MCF 10A (cell line): ENCODE results near the gene LYPD4. TPM values are rescaled to one million over a fixed set of nuclear protein-coding genes. Genes with fewer than 3 reads are reported as not detected.

Source experiments
- BruUV-seq: library from RNA; stranded (reverse); fragments of 400-500 nt; replicated peaks from 2 replicates; lab custom pipeline; 2021; lab: Mats Ljungman, UMichigan
- CTCF ChIA-PET: fragments of 300-600 bp; sonication (Branson Sonifier 250); formaldehyde crosslinking; extraction: SDS; loops from one replicate; lab custom pipeline; 2021; ENCODE audit warnings: antibody characterized with exemption, inconsistent platforms; lab: Yijun Ruan, JAX
- POLR2A ChIA-PET: fragments of 300-600, 350-650 bp; sonication (Branson Sonifier 250); formaldehyde crosslinking; extraction: SDS; loops from one replicate; lab custom pipeline; 2020; ENCODE audit warnings: antibody characterized with exemption, inconsistent platforms; lab: Yijun Ruan, JAX
- DNase-seq: peaks from one replicate; pipeline ENCODE4 v3.0.0-alpha.2; 2018; ENCODE audit not compliant: unreplicated experiment
- H3K27ac Mint-ChIP-seq: one replicate; pipeline ENCODE4 v1.8.0; 2022; ENCODE audit warnings: mild to moderate bottlenecking, low read depth, mixed read lengths; ENCODE audit not compliant: unreplicated experiment
- H3K27me3 Mint-ChIP-seq: one replicate; pipeline ENCODE4 v1.8.0; 2022; ENCODE audit warnings: mixed read lengths; ENCODE audit not compliant: insufficient read depth, unreplicated experiment
- H3K36me3 Mint-ChIP-seq: one replicate; pipeline ENCODE4 v1.8.0; 2022; ENCODE audit warnings: mild to moderate bottlenecking, moderate library complexity, mixed read lengths; ENCODE audit not compliant: insufficient read depth, unreplicated experiment
- H3K4me1 Mint-ChIP-seq: one replicate; pipeline ENCODE4 v1.8.0; 2022; ENCODE audit warnings: mixed read lengths; ENCODE audit not compliant: insufficient read depth, unreplicated experiment
- H3K4me3 Mint-ChIP-seq: one replicate; pipeline ENCODE4 v1.8.0; 2022; ENCODE audit warnings: mild to moderate bottlenecking, moderate library complexity, mixed read lengths; ENCODE audit not compliant: unreplicated experiment
- H3K9me3 Mint-ChIP-seq: one replicate; pipeline ENCODE4 v1.8.0; 2022; ENCODE audit warnings: mixed read lengths; ENCODE audit not compliant: unreplicated experiment
- CTCF ChIP-seq: fragments of 200-600 bp; IDR thresholded peaks from one replicate; pipeline ENCODE4 v1.8.0; 2022; ENCODE audit warnings: antibody characterized with exemption, mild to moderate bottlenecking; ENCODE audit not compliant: unreplicated experiment
- intact Hi-C: fragments of 100-400 bp; cut with micrococcal nuclease; formaldehyde crosslinking; loops from 2 replicates; pipeline ENCODE4 v1.14.1; 2022
- total RNA-seq: library from RNA; stranded (reverse); gene quantifications from 2 replicates; pipeline ENCODE4 v1.2.3, GENCODE V29; 2022

LYPD4 gene
- total RNA-seq, 1 experiment from 2014 or later: not detected

- ChIA-PET CTCF (interaction anchor here (1.0 to 2.7 kb wide), 2 partner anchors 10 to 58 kb away, joined by 4 to 13 read pairs; no protein-coding TSS in a partner anchor), POLR2A (no interaction called here)
- intact Hi-C loops: no loop called here
- TF ChIP-seq CTCF: no peak
- Mint-ChIP-seq H3K9me3 (no peaks in the 10 kb centered on the region), H3K27ac (no peak overlapping the region), H3K4me1 (no peaks in the 10 kb centered on the region), H3K36me3 (no peaks in the 10 kb centered on the region), H3K4me3 (no peak overlapping the region), H3K27me3 (peaks cover 74% of the 10 kb centered on the region)
- DNase-seq: no peak
- BruUV-seq: no TSS peak
Measured at GRCh38 chr19:41802770-41803169, 41.7 kb downstream of the LYPD4 start.

- CTCF ChIA-PET: interaction anchor here (0.6 to 2.7 kb wide), 3 partner anchors 9 to 57 kb away, joined by 3 to 13 read pairs (median 4); no protein-coding TSS in a partner anchor
- Mint-ChIP-seq H3K27ac (no peak overlapping the region), H3K36me3 (no peaks in the 10 kb centered on the region), H3K4me3 (no peak overlapping the region), H3K9me3 (no peaks in the 10 kb centered on the region), H3K4me1 (no peaks in the 10 kb centered on the region), H3K27me3 (peaks cover 72% of the 10 kb centered on the region)
- DNase-seq: no peak
- BruUV-seq: no TSS peak
- POLR2A ChIA-PET: no interaction called here
- intact Hi-C loops: no loop called here
- no peak for TF ChIP-seq CTCF
Measured at GRCh38 chr19:41801792-41802211, 42.7 kb downstream of the LYPD4 start.

DNA sequence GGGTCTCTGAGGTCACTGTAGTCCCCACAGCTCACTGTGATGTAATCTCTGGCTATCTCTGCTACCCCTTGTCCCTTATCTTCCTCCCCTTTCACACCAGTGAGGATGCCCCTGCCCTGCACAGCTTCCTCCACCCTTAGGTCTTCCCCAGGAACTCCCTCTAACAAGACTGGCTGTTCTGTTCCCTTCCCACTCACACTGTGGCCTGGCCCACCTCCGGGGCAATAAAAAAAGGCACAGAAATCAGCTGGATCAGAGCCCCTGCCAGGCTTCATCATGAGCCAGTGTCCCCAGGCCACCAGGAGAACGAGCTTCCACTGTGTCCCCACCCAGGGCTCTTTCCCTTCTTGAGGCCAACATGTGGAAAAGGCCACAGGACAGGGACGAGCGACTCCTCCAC lies 43.5 kb downstream of the LYPD4 start:
- intact Hi-C loops: no loop called here
- Mint-ChIP-seq H3K27me3 (peaks cover 72% of the 10 kb centered on the region), H3K4me3 (no peak overlapping the region), H3K36me3 (no peaks in the 10 kb centered on the region), H3K27ac (no peak overlapping the region), H3K9me3 (no peaks in the 10 kb centered on the region), H3K4me1 (no peaks in the 10 kb centered on the region)
- POLR2A ChIA-PET: interaction anchor here (0.7 kb wide), 1 partner anchor 236 kb away, joined by 3 read pairs; no protein-coding TSS in a partner anchor
- CTCF ChIA-PET: interaction anchor here (0.6 to 2.7 kb wide), 3 partner anchors 8 to 133 kb away, joined by 4 to 13 read pairs (median 6); no protein-coding TSS in a partner anchor
- DNase-seq: no peak
- BruUV-seq: no TSS peak
- TF ChIP-seq CTCF: no peak

DNA sequence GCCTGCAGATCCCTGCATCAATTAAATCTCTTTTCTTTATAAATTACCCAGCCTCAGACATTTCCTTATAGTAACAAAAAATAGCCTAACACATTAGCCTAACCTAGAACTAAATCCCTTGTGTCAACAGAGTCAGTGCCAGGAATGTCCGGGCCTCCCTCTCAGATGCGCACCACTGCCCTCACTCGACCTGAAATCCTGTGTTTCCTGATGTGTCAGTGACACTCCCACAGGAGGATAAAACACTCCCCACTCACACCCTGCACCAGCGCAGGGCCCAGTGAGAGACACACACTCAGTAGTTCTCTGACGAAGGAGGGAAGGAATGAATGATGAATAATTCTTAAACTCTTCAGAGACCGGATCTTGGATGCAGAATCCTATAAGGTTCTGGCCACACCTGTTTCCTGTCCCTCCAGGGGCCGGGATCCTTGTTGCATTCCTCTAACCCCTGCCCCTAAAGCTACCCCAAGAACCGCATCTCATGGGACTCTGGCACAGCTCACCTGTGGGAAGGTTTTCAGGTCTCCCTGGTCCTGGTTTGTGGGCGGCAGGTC lies 45.0 kb downstream of the LYPD4 start:
- no peak for DNase-seq
- H3K27ac Mint-ChIP-seq: no peak overlapping the region
- TF ChIP-seq CTCF: no peak
- H3K4me1 Mint-ChIP-seq: no peaks in the 10 kb centered on the region
- no TSS peak for BruUV-seq
- H3K9me3 Mint-ChIP-seq: no peaks in the 10 kb centered on the region
- ChIA-PET POLR2A (no interaction called here), CTCF (interaction anchor here (0.7 to 1.2 kb wide), 3 partner anchors 9 to 153 kb away, joined by 3 read pairs; no protein-coding TSS in a partner anchor)
- H3K4me3 Mint-ChIP-seq: no peak overlapping the region
- intact Hi-C loops: loop anchor here (5.0 kb wide), 1 partner anchor 153 kb away; no protein-coding TSS in a partner anchor
- peaks cover 72% of the 10 kb centered on the region for H3K27me3 Mint-ChIP-seq
- no peaks in the 10 kb centered on the region for H3K36me3 Mint-ChIP-seq
